ENCODE data around the gene LARP7. TPM values are rescaled to one million over a fixed set of nuclear protein-coding genes. Genes with fewer than 3 reads are reported as not detected.
A peak's percentile ranks its signal among the peaks of the same experiment; 100 is the strongest.
"Not testable (repeated sequence)": the region's sequence is repeated elsewhere in the genome, so short reads cannot be mapped to it uniquely, and the experiment has no call there.

Gene LARP7
- total and polyA plus RNA-seq, 2 experiments from 2014 or later: 48.5 to 57.0 TPM

DNA sequence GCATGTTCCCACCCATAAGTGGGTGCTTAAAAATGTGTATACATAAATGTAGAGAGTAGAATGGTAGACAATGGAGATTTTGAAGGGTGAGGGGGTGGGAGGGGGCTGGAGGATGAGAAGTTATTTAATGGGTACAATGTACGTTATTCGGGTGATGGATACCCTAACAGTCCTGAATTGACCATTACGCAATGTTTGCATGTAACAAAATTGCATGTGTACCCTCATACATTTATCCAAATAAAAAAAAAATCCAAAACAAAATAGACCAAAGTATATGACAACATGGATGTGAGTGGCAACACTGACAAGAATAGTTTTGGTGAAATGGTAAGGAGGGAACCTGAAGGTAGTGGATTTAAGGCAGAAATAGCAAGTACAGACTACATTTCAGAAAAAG is 63.7 kb downstream of the LARP7 start:
- no peak overlapping the region for H3K4me3 ChIP-seq
- H3K27me3 ChIP-seq: peaks cover 4% of the 10 kb centered on the region
- TF ChIP-seq CTCF (IDR thresholded peaks at IDR 0.05; ENCODE audit: low read depth, low read length): no peak
- H3K4me1 ChIP-seq (ENCODE audit: low read depth): no peaks in the 10 kb centered on the region
- H3K36me3 ChIP-seq: no peaks in the 10 kb centered on the region
- DNase-seq (ENCODE audit: low read depth in 1 of 2, low spot score in 1 of 2): no peak
- no peak overlapping the region for H3K27ac ChIP-seq
- H3K9me3 ChIP-seq (ENCODE audit: low read depth): no peaks in the 10 kb centered on the region

GRCh38 chr4:112702892-112703291 is 65.9 kb downstream of the LARP7 start:
- TF ChIP-seq CTCF (IDR thresholded peaks at IDR 0.05; ENCODE audit: low read depth, low read length): no peak
- H3K4me1 ChIP-seq (ENCODE audit: low read depth): peaks cover 9% of the 10 kb centered on the region
- no peaks in the 10 kb centered on the region for H3K36me3 ChIP-seq
- DNase-seq (ENCODE audit: low read depth in 1 of 2, low spot score in 1 of 2): no peak
- H3K4me3 ChIP-seq: no peak overlapping the region
- no peaks in the 10 kb centered on the region for H3K9me3 ChIP-seq (ENCODE audit: low read depth)
- peaks cover 4% of the 10 kb centered on the region for H3K27me3 ChIP-seq
- H3K27ac ChIP-seq: no peak overlapping the region

GRCh38 chr4:112704322-112704721 is 67.4 kb downstream of the LARP7 start:
- Histone ChIP-seq H3K4me1 (ENCODE audit: low read depth) (peaks cover 10% of the 10 kb centered on the region), H3K9me3 (ENCODE audit: low read depth) (no peaks in the 10 kb centered on the region), H3K36me3 (no peaks in the 10 kb centered on the region), H3K27ac (no peak overlapping the region), H3K4me3 (no peak overlapping the region), H3K27me3 (peaks cover 4% of the 10 kb centered on the region)
- no peak for DNase-seq (ENCODE audit: low read depth in 1 of 2, low spot score in 1 of 2)
- TF ChIP-seq CTCF (IDR thresholded peaks at IDR 0.05; ENCODE audit: low read depth, low read length): no peak

DNA sequence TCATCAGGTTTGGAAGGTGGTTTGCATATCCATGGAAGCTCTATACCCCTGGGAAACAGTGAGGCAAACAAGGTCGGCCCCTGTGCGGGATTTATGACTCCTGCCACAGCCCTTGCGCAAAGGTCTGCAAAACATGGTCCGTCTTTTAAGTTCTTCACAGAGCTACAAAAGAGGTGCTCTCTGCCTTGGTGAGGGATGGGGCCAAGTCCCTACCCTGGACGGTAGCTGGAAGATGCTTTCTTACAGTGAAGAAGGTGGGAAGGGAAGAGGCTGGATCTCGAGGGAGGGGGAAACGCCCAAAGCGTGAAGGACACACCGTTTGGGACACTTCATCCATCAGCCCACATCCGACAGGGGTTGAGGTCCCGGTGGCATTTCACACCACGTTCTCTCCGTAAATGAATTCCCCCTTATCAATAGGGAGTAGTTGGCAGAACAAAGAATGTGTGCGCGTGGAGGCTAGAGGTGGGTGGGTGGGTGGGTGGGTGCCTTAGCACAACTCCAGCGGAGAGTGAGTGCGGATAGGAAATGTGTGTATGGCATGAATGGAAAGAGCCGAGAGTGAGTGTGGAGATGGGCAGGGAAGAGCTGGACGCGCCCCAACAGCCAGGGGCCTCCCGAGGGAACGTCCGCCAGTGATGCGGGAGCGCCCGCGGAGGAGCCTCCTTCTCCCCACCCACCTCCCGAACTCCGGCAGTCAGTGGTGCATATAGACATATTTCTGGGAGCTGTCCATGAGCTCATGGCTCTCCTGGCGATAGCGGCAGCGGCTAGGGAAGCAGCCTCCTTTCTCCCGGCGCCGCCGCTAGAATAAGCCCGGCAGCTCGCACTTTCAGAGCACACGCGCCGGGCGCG is 68.3 kb downstream of the LARP7 start:
- no peak for TF ChIP-seq CTCF (IDR thresholded peaks at IDR 0.05; ENCODE audit: low read depth, low read length)
- no peaks in the 10 kb centered on the region for H3K36me3 ChIP-seq
- H3K27ac ChIP-seq: no peak overlapping the region
- peaks cover 4% of the 10 kb centered on the region for H3K27me3 ChIP-seq
- peak overlapping the region; percentile 89 for H3K4me3 ChIP-seq
- DNase-seq (ENCODE audit: low read depth in 1 of 2, low spot score in 1 of 2): peak; percentile 67 to 87
- H3K9me3 ChIP-seq (ENCODE audit: low read depth): no peaks in the 10 kb centered on the region
- peaks cover 10% of the 10 kb centered on the region for H3K4me1 ChIP-seq (ENCODE audit: low read depth)

DNA sequence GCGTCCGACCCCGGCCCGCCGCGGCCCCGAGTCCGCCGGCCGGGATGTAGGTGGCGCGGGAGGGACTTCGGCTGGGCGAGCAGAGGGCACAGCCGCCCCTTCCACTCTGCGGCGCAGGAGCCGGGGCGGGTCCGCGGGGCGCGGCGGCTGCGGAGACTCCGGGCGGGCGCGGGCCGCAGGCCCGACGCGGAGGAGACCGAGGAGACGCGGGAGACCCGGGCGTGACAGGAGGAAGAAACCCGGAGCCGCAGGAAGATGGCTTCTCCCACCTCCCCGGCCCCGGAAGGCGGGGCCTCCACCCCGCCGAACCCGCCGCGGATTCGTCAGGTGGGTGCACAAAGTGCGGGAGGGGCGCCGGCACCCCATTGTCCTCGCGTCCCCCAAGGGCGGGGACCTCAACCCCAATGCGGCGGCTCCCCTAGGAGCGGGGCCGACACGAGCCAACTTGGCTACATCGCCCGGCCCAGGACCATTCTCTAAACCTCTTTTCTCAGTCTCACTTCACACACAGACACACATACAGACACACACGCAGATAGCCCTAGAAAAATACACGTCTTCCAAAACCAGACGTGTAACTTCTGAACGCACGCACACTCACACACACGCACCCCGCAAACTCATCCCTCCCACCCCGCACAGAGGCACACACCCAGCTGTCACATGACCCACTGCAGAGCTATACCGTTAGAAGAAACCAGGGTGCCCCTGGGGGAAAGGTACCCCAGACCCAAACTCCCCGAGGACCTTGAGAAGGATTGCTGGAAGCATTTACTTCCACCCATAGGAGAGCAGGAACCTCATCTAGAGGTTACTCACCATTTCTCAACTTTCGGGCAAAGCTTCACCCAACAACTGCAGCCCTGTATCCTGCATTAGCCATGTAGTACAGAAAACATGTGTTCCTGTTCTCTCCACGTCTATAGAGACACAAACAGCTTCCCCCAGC is 69.2 kb downstream of the LARP7 start:
- Histone ChIP-seq H3K27ac (peak overlapping the region; percentile 50), H3K4me3 (peak overlapping the region; percentile 89)
- H3K4me1 ChIP-seq (ENCODE audit: low read depth); H3K27me3 ChIP-seq; H3K36me3 ChIP-seq; H3K9me3 ChIP-seq (ENCODE audit: low read depth): not testable (repeated sequence)
- peak; percentile 12 to 30 for DNase-seq (ENCODE audit: low read depth in 1 of 2, low spot score in 1 of 2)

Measured in cardiac muscle cell (in vitro differentiated cells and primary cell).